A549 (cell line): Measurements from ENCODE around the gene LBP.

Experiments
- BHLHE40 ChIP-seq: IDR thresholded peaks from 2 replicates; pipeline ENCODE4 v1.6.1; 2012; ENCODE audit warnings: low read depth, low read length, inconsistent platforms
- CEBPB ChIP-seq, 2 experiments: fragments of >200 bp in 1 of 2; sonication (Bioruptor Twin) in 1 of 2; formaldehyde crosslinking in 1 of 2; IDR thresholded peaks; 2 replicates each; pipeline ENCODE4 v1.6.1; 2012 to 2016
- EP300 ChIP-seq, 2 experiments: fragments of >200 bp; sonication (Bioruptor Twin); formaldehyde crosslinking; IDR thresholded peaks; 2 replicates in 1 of 2; 3 replicates in 1 of 2; pipeline ENCODE4 v1.6.1; 2016 to 2017
- MAZ ChIP-seq: fragments of 150-350 bp; IDR thresholded peaks from 2 replicates; pipeline ENCODE4 v1.6.1; 2014; ENCODE audit warnings: antibody characterized with exemption, low read depth, low read length, borderline replicate concordance
- MYC ChIP-seq: IDR thresholded peaks from 2 replicates; pipeline ENCODE4 v1.6.1; 2012; ENCODE audit warnings: mild to moderate bottlenecking, inconsistent platforms, low read length, improper control_type of control experiment, borderline replicate concordance
- POLR2A ChIP-seq: IDR thresholded peaks from 2 replicates; pipeline ENCODE4 v1.6.1; 2012; ENCODE audit warnings: mild to moderate bottlenecking, low read length
- SREBF2 ChIP-seq: fragments of 450-650 bp; IDR thresholded peaks from 2 replicates; pipeline ENCODE4 v1.6.1; 2014; ENCODE audit warnings: mild to moderate bottlenecking, moderate library complexity
- TF ChIP-seq, protein P1 (sequence below): fragments of >200 bp; sonication (Bioruptor Twin); formaldehyde crosslinking; IDR thresholded peaks from 3 replicates; pipeline ENCODE4 v1.5.1; 2016
- TF ChIP-seq, protein P2 (sequence below): IDR thresholded peaks from 2 replicates; pipeline ENCODE4 v1.6.1; 2012
- TF ChIP-seq, protein P3 (sequence below): IDR thresholded peaks from 2 replicates; pipeline ENCODE4 v1.6.1; 2012
- TF ChIP-seq, protein P4 (sequence below): fragments of 200-600 bp; sonication (generic); IDR thresholded peaks from 2 replicates; pipeline ENCODE4 v1.6.1; 2016; ENCODE audit warnings: antibody characterized with exemption, mild to moderate bottlenecking, moderate library complexity
- TF ChIP-seq, protein P5 (sequence below): fragments of 450-650 bp; IDR thresholded peaks from 2 replicates; pipeline ENCODE4 v1.6.1; 2014; ENCODE audit warnings: antibody characterized with exemption
- TF ChIP-seq, protein P6 (sequence below): fragments of >200 bp; sonication (Bioruptor Twin); formaldehyde crosslinking; IDR thresholded peaks from 3 replicates; pipeline ENCODE4 v1.6.1; 2016

DNA sequence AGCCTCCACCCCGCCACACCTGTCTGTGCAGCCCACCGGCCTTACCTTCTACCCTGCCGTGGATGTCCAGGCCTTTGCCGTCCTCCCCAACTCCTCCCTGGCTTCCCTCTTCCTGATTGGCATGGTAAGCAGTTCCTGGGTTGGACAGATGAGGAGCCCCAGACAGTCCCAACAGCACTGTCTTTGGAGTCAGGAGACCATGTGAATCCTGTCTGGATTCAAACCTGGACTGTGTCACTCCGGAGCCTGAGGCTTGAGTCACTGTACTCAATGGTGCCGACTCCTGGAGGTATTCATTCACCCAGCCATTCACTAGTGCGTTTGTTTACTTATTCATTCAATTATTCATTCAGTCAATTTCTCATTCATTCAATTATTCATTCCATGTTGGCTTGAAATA, 20.0 kb upstream of the LBP start:
- TF ChIP-seq, protein P1, sequence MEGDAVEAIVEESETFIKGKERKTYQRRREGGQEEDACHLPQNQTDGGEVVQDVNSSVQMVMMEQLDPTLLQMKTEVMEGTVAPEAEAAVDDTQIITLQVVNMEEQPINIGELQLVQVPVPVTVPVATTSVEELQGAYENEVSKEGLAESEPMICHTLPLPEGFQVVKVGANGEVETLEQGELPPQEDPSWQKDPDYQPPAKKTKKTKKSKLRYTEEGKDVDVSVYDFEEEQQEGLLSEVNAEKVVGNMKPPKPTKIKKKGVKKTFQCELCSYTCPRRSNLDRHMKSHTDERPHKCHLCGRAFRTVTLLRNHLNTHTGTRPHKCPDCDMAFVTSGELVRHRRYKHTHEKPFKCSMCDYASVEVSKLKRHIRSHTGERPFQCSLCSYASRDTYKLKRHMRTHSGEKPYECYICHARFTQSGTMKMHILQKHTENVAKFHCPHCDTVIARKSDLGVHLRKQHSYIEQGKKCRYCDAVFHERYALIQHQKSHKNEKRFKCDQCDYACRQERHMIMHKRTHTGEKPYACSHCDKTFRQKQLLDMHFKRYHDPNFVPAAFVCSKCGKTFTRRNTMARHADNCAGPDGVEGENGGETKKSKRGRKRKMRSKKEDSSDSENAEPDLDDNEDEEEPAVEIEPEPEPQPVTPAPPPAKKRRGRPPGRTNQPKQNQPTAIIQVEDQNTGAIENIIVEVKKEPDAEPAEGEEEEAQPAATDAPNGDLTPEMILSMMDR: no peak
- TF ChIP-seq MYC: no peak
- TF ChIP-seq POLR2A: no peak
- TF ChIP-seq CEBPB (IDR thresholded peaks at IDR 0.05): no peak
- TF ChIP-seq, protein P2, sequence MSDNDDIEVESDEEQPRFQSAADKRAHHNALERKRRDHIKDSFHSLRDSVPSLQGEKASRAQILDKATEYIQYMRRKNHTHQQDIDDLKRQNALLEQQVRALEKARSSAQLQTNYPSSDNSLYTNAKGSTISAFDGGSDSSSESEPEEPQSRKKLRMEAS: no peak
- TF ChIP-seq, protein P3, sequence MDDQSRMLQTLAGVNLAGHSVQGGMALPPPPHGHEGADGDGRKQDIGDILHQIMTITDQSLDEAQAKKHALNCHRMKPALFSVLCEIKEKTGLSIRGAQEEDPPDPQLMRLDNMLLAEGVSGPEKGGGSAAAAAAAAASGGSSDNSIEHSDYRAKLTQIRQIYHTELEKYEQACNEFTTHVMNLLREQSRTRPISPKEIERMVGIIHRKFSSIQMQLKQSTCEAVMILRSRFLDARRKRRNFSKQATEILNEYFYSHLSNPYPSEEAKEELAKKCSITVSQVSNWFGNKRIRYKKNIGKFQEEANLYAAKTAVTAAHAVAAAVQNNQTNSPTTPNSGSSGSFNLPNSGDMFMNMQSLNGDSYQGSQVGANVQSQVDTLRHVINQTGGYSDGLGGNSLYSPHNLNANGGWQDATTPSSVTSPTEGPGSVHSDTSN: no peak
- no peak for TF ChIP-seq BHLHE40
- TF ChIP-seq, protein P4, sequence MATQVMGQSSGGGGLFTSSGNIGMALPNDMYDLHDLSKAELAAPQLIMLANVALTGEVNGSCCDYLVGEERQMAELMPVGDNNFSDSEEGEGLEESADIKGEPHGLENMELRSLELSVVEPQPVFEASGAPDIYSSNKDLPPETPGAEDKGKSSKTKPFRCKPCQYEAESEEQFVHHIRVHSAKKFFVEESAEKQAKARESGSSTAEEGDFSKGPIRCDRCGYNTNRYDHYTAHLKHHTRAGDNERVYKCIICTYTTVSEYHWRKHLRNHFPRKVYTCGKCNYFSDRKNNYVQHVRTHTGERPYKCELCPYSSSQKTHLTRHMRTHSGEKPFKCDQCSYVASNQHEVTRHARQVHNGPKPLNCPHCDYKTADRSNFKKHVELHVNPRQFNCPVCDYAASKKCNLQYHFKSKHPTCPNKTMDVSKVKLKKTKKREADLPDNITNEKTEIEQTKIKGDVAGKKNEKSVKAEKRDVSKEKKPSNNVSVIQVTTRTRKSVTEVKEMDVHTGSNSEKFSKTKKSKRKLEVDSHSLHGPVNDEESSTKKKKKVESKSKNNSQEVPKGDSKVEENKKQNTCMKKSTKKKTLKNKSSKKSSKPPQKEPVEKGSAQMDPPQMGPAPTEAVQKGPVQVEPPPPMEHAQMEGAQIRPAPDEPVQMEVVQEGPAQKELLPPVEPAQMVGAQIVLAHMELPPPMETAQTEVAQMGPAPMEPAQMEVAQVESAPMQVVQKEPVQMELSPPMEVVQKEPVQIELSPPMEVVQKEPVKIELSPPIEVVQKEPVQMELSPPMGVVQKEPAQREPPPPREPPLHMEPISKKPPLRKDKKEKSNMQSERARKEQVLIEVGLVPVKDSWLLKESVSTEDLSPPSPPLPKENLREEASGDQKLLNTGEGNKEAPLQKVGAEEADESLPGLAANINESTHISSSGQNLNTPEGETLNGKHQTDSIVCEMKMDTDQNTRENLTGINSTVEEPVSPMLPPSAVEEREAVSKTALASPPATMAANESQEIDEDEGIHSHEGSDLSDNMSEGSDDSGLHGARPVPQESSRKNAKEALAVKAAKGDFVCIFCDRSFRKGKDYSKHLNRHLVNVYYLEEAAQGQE: no peak
- TF ChIP-seq SREBF2: no peak
- TF ChIP-seq, protein P5, sequence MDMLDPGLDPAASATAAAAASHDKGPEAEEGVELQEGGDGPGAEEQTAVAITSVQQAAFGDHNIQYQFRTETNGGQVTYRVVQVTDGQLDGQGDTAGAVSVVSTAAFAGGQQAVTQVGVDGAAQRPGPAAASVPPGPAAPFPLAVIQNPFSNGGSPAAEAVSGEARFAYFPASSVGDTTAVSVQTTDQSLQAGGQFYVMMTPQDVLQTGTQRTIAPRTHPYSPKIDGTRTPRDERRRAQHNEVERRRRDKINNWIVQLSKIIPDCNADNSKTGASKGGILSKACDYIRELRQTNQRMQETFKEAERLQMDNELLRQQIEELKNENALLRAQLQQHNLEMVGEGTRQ: no peak
- TF ChIP-seq EP300 (IDR thresholded peaks at IDR 0.05): no peak
- no peak for TF ChIP-seq MAZ
- TF ChIP-seq, protein P6, sequence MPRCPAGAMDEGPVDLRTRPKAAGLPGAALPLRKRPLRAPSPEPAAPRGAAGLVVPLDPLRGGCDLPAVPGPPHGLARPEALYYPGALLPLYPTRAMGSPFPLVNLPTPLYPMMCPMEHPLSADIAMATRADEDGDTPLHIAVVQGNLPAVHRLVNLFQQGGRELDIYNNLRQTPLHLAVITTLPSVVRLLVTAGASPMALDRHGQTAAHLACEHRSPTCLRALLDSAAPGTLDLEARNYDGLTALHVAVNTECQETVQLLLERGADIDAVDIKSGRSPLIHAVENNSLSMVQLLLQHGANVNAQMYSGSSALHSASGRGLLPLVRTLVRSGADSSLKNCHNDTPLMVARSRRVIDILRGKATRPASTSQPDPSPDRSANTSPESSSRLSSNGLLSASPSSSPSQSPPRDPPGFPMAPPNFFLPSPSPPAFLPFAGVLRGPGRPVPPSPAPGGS: no peak
